Measurements from ENCODE around the gene ESPL1. TPM values are rescaled to one million over a fixed set of nuclear protein-coding genes. Genes with fewer than 3 reads are reported as not detected.
A peak's percentile ranks its signal among the peaks of the same experiment; 100 is the strongest.

The ESPL1 gene
- total and polyA plus RNA-seq, 2 of the 13 experiments (the other 11 are each of a cell fraction or from before 2014, with no cell fraction given) = 5.8 to 11.5 TPM

- TF ChIP-seq, protein P1, sequence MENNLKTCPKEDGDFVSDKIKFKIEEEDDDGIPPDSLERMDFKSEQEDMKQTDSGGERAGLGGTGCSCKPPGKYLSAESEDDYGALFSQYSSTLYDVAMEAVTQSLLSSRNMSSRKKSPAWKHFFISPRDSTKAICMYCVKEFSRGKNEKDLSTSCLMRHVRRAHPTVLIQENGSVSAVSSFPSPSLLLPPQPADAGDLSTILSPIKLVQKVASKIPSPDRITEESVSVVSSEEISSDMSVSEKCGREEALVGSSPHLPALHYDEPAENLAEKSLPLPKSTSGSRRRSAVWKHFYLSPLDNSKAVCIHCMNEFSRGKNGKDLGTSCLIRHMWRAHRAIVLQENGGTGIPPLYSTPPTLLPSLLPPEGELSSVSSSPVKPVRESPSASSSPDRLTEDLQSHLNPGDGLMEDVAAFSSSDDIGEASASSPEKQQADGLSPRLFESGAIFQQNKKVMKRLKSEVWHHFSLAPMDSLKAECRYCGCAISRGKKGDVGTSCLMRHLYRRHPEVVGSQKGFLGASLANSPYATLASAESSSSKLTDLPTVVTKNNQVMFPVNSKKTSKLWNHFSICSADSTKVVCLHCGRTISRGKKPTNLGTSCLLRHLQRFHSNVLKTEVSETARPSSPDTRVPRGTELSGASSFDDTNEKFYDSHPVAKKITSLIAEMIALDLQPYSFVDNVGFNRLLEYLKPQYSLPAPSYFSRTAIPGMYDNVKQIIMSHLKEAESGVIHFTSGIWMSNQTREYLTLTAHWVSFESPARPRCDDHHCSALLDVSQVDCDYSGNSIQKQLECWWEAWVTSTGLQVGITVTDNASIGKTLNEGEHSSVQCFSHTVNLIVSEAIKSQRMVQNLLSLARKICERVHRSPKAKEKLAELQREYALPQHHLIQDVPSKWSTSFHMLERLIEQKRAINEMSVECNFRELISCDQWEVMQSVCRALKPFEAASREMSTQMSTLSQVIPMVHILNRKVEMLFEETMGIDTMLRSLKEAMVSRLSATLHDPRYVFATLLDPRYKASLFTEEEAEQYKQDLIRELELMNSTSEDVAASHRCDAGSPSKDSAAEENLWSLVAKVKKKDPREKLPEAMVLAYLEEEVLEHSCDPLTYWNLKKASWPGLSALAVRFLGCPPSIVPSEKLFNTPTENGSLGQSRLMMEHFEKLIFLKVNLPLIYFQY (CRISPR knock-in tag; IDR thresholded peaks at IDR 0.05; ENCODE audit: borderline replicate concordance) = no peak
- TF ChIP-seq, protein P2, sequence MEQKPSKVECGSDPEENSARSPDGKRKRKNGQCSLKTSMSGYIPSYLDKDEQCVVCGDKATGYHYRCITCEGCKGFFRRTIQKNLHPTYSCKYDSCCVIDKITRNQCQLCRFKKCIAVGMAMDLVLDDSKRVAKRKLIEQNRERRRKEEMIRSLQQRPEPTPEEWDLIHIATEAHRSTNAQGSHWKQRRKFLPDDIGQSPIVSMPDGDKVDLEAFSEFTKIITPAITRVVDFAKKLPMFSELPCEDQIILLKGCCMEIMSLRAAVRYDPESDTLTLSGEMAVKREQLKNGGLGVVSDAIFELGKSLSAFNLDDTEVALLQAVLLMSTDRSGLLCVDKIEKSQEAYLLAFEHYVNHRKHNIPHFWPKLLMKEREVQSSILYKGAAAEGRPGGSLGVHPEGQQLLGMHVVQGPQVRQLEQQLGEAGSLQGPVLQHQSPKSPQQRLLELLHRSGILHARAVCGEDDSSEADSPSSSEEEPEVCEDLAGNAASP (CRISPR knock-in tag; IDR thresholded peaks at IDR 0.05; ENCODE audit: borderline replicate concordance) = peak; percentile 24; the same call in 1 of the 2 replicates
- TF ChIP-seq ZNF746 (CRISPR knock-in tag; IDR thresholded peaks at IDR 0.05) = no peak; the same call in 1 of the 2 replicates
- peak; percentile 83 for TF ChIP-seq ZNF768 (CRISPR knock-in tag; IDR thresholded peaks at IDR 0.05)
- no peak for TF ChIP-seq IKZF1 (IDR thresholded peaks at IDR 0.05)
- TF ChIP-seq, protein P3, sequence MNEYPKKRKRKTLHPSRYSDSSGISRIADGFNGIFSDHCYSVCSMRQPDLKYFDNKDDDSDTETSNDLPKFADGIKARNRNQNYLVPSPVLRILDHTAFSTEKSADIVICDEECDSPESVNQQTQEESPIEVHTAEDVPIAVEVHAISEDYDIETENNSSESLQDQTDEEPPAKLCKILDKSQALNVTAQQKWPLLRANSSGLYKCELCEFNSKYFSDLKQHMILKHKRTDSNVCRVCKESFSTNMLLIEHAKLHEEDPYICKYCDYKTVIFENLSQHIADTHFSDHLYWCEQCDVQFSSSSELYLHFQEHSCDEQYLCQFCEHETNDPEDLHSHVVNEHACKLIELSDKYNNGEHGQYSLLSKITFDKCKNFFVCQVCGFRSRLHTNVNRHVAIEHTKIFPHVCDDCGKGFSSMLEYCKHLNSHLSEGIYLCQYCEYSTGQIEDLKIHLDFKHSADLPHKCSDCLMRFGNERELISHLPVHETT (CRISPR knock-in tag; conservative IDR thresholded peaks at IDR 0.05) = 0 out of 2 replicates have a peak, but pooled peaks have one; percentile 33
- TF ChIP-seq GFI1 (CRISPR knock-in tag; IDR thresholded peaks at IDR 0.05; ENCODE audit: borderline replicate concordance) = 0 out of 2 replicates have a peak, but pooled peaks have one; percentile 41
- peak; percentile 56 for TF ChIP-seq ASH2L (IDR thresholded peaks at IDR 0.05; ENCODE audit: insufficient read length, low read depth, low read length)
- no peak for TF ChIP-seq BRF2 (CRISPR knock-in tag; IDR thresholded peaks at IDR 0.05)
- peak; percentile 88 for TF ChIP-seq ELF1 (CRISPR knock-in tag; IDR thresholded peaks at IDR 0.05)
- TF ChIP-seq PRMT3 (CRISPR knock-in tag; IDR thresholded peaks at IDR 0.05; ENCODE audit: borderline replicate concordance, low read depth) = no peak
- TF ChIP-seq PRDM15 (CRISPR knock-in tag; IDR thresholded peaks at IDR 0.05) = peak; percentile 66; the same call in 1 of the 2 replicates
- peak; percentile 41; the same call in 1 of the 2 replicates for TF ChIP-seq ZNF225 (CRISPR knock-in tag; IDR thresholded peaks at IDR 0.05)
- no peak for TF ChIP-seq ZSCAN31 (CRISPR knock-in tag; IDR thresholded peaks at IDR 0.05; ENCODE audit: low read depth)
- TF ChIP-seq NFE2L1 (CRISPR knock-in tag; IDR thresholded peaks at IDR 0.05; ENCODE audit: borderline replicate concordance) = no peak
Measured at GRCh38 chr12:53251477-53252348, 16.4 kb upstream of the ESPL1 start (continued).

All from HepG2 (cell line).